Kidney epithelial cell (primary cell): ENCODE measurements around the gene EHMT2. TPM values are rescaled to one million over a fixed set of nuclear protein-coding genes. Genes with fewer than 3 reads are reported as not detected.
"Not testable (repeated sequence)": the region's sequence is repeated elsewhere in the genome, so short reads cannot be mapped to it uniquely, and the experiment has no call there.

ENCODE experiments used
- DNase-seq: peaks from one replicate; pipeline ENCODE4 v3.0.0-alpha.2; 2010; ENCODE audit warnings: low read depth
- H3K27me3 ChIP-seq: 2 replicates; pipeline ENCODE4 v1.6.0; 2011; ENCODE audit warnings: low read length; ENCODE audit not compliant: control insufficient read depth, insufficient read depth
- H3K36me3 ChIP-seq: 2 replicates; pipeline ENCODE4 v1.5.1; 2011; ENCODE audit warnings: low read length; ENCODE audit not compliant: control insufficient read depth, insufficient read depth
- H3K4me3 ChIP-seq: 2 replicates; pipeline ENCODE4 v1.5.1; 2011; ENCODE audit warnings: low read depth, mild to moderate bottlenecking, control low read depth, low read length
- total RNA-seq: library from RNA; depleted of rRNA; stranded (reverse); fragments of >200 nt; gene quantifications from 2 replicates; pipeline ENCODE4 v1.2.3, GENCODE V29; 2015
- TF ChIP-seq, protein P1 (sequence below): IDR thresholded peaks from 2 replicates; pipeline ENCODE4 v1.5.1; 2011; ENCODE audit warnings: mild to moderate bottlenecking, moderate library complexity, low read length, control low read depth, inconsistent platforms; ENCODE audit not compliant: insufficient read depth, poor library complexity, severe bottlenecking

The EHMT2 gene
- total RNA-seq, 1 donor from 2014 or later: 59.3 TPM

DNA sequence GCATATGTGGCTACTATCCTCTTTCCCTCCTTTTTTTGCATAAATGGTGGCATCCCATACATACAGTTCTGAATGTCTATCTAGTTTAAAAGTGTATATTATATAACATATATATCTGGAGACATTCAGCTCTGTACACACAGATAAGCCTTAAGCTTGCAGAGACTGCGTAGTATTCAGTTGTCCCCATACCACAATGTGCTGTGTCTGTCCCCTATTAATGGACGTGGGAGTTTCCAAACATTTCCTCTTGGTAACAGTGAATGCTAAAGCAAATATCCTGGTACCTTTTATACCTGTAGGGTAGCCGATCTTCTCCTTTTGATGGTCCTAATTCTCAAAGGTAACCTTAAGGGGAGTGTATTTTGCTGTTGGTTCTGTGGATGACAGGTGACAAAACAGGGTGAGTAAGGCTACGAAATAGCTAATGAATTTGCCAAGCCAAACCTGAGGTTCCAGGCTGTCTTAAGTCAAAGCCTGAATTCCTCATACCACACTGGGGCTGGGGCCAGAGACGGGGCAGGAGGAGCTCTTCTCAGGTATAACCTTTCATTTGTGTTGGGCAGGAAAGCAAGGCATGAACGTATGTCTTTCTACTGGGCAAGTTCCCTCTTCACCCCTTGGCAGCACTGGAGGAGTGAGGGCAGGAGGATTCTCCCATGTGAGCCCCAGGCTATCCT lies 22.3 kb upstream of the EHMT2 start:
- Histone ChIP-seq H3K4me3 (no peak overlapping the region), H3K27me3 (no peaks in the 10 kb centered on the region), H3K36me3 (no peaks in the 10 kb centered on the region)
- no peak for DNase-seq
- TF ChIP-seq, protein P1, sequence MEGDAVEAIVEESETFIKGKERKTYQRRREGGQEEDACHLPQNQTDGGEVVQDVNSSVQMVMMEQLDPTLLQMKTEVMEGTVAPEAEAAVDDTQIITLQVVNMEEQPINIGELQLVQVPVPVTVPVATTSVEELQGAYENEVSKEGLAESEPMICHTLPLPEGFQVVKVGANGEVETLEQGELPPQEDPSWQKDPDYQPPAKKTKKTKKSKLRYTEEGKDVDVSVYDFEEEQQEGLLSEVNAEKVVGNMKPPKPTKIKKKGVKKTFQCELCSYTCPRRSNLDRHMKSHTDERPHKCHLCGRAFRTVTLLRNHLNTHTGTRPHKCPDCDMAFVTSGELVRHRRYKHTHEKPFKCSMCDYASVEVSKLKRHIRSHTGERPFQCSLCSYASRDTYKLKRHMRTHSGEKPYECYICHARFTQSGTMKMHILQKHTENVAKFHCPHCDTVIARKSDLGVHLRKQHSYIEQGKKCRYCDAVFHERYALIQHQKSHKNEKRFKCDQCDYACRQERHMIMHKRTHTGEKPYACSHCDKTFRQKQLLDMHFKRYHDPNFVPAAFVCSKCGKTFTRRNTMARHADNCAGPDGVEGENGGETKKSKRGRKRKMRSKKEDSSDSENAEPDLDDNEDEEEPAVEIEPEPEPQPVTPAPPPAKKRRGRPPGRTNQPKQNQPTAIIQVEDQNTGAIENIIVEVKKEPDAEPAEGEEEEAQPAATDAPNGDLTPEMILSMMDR: no peak

DNA sequence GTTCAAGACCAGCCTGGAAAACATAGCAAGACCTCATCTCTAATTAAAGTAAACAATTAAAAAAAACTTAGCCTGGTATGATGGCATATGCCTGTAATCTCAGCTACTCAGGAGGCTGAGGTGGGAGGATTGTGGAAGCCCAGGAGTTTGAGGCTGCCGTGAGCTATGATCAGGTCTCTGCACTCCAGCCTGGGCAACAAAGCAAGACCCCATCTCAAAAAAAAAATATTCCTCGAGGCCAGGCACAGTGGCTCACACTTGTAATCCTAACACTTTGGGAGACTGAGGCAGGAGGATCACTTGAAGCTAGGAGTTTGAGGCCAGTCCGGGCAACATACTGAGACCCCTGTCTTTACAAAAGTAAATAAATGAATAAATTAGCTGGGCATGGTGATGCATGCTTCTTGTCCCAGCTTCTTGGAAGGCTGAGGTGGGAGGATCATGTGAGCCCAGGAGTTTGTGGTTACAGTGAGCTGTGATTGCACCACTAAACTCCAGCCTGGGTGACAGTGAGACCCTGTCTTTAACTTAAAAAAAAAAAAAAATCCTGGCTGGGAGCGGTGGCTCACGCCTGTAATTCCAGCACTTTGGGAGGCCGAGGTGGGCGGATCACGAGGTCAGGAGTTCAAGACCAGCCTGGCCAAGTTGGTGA lies 20.7 kb upstream of the EHMT2 start:
- Histone ChIP-seq H3K27me3 (no peaks in the 10 kb centered on the region), H3K36me3 (no peaks in the 10 kb centered on the region), H3K4me3 (no peak overlapping the region)

GRCh38 chr6:31915756-31916155 lies 18.3 kb upstream of the EHMT2 start:
- TF ChIP-seq, protein P1: no peak
- Histone ChIP-seq H3K4me3 (no peak overlapping the region), H3K27me3 (no peaks in the 10 kb centered on the region), H3K36me3 (no peaks in the 10 kb centered on the region)
- DNase-seq: no peak

More for the DNA sequence above, 20.7 kb upstream of the EHMT2 start:
- DNase-seq: no peak
- TF ChIP-seq, protein P1: no peak

GRCh38 chr6:31915351-31915750 lies 17.9 kb upstream of the EHMT2 start:
- no peak for DNase-seq
- TF ChIP-seq, protein P1: no peak
- Histone ChIP-seq H3K36me3 (no peaks in the 10 kb centered on the region), H3K27me3 (no peaks in the 10 kb centered on the region), H3K4me3 (no peak overlapping the region)

DNA sequence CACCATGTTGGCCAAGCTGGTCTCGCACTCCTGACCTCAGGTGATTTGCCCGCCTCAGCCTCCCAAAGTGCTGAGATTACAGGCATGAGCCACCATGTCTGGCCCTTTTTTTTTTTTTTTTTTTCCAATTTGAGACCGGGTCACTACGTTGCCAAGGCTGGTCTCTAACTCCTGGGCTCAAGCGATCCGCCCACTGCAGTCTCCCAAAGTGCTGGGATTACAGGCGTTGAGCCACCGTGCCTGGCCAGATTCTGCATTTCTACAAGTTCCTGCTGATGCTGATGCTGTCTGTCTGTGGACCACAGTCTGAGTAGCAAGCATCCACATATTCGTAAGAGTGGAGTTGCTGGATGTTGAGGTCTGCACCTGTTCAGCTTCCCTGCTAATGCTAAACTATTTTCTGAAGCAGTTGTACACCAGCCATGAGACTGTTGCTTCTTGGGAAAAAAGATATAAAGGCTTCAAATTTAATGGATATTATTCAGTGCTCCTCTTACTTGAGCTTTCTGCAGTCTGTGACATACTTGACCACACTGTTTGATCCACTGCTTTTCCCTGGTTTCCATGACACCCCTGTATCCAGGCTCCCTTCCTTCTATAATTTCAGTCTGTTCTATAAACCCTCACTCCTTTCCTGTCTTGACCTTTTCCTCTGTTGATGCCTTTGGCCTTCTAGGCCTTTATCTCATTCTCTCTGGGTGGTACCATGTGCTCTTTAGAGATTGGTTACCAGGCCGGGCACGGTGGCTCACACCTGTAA lies 14.5 kb upstream of the EHMT2 start:
- no peak for DNase-seq
- no peaks in the 10 kb centered on the region for H3K36me3 ChIP-seq
- H3K4me3 ChIP-seq: no peak overlapping the region
- no peaks in the 10 kb centered on the region for H3K27me3 ChIP-seq
- TF ChIP-seq, protein P1: no peak

- DNase-seq, H3K4me3 ChIP-seq, H3K36me3 ChIP-seq, H3K27me3 ChIP-seq: not testable (repeated sequence)
Measured at GRCh38 chr6:31909298-31909697, 11.8 kb upstream of the EHMT2 start.
